H1 (cell line): Measurements from ENCODE around the gene PRKG2. TPM values are rescaled to one million over a fixed set of nuclear protein-coding genes. Genes with fewer than 3 reads are reported as not detected.

ENCODE experiments used
- CTCF ChIA-PET: fragments of 300-600 bp; sonication (Branson Sonifier 250); formaldehyde crosslinking; loops from one replicate; lab custom pipeline; 2021; ENCODE audit not compliant: partially characterized antibody; lab: Charles Lee
- POLR2A ChIA-PET: fragments of 300-600 bp; sonication (Branson Sonifier 250); formaldehyde crosslinking; loops from one replicate; lab custom pipeline; 2021; ENCODE audit warnings: inconsistent platforms; ENCODE audit not compliant: partially characterized antibody; lab: Charles Lee
- DNase-seq, 2 experiments: peaks; one replicate each; pipeline versions ENCODE4 v3.0.0 to v3.0.0-alpha.2; 2010 to 2022; ENCODE audit warnings: low spot score in 2 of 2, low read depth in 1 of 2, mixed read lengths in 1 of 2
- FAIRE-seq: peaks from 2 replicates; lab custom pipeline; 2011; peaks lifted over from hg19 to GRCh38; lab: Jason Lieb, UNC
- H2AFZ ChIP-seq: 2 replicates; pipeline ENCODE4 v1.8.1; 2012; ENCODE audit warnings: low read length, inconsistent platforms
- H2AK5ac ChIP-seq: 2 replicates; pipeline ENCODE4 v1.6.1; 2013; ENCODE audit warnings: low read depth, low read length
- H2BK120ac ChIP-seq: replicated peaks from 2 replicates; pipeline ENCODE3; 2013; ENCODE audit warnings: low read depth, low read length, inconsistent platforms
- H2BK12ac ChIP-seq: 2 replicates; pipeline ENCODE4 v1.6.1; 2013; ENCODE audit warnings: low read depth, low read length
- H2BK15ac ChIP-seq: 2 replicates; pipeline ENCODE4 v1.6.1; 2013; ENCODE audit warnings: low read length
- H2BK20ac ChIP-seq: 2 replicates; pipeline ENCODE4 v1.6.1; 2013; ENCODE audit warnings: low read length
- H2BK5ac ChIP-seq: 2 replicates; pipeline ENCODE4 v1.6.1; 2013; ENCODE audit warnings: low read depth, low read length
- H3K14ac ChIP-seq: 2 replicates; pipeline ENCODE4 v1.6.1; 2013; ENCODE audit warnings: inconsistent platforms; ENCODE audit not compliant: insufficient read length
- H3K18ac ChIP-seq: 2 replicates; pipeline ENCODE4 v1.6.1; 2013; ENCODE audit warnings: low read length; ENCODE audit errors: extremely low read depth
- H3K23ac ChIP-seq: 2 replicates; pipeline ENCODE4 v1.6.1; 2013; ENCODE audit warnings: inconsistent platforms; ENCODE audit not compliant: insufficient read length
- H3K23me2 ChIP-seq: 2 replicates; pipeline ENCODE4 v1.6.1; 2013; ENCODE audit warnings: low read depth, low read length
- H3K27ac ChIP-seq: 2 replicates; pipeline ENCODE4 v1.6.1; 2011; ENCODE audit warnings: low read depth, low read length, inconsistent platforms
- H3K27me3 ChIP-seq, 4 experiments: replicated peaks in 1 of 4; 1 replicate in 1 of 4; 2 replicates in 3 of 4; pipeline versions ENCODE4 v1.6.1 to v1.8.1; 2011 to 2013; ENCODE audit warnings: low read length in 3 of 4, mild to moderate bottlenecking in 3 of 4, inconsistent platforms in 2 of 4, mixed read lengths in 2 of 4, moderate library complexity in 1 of 4; ENCODE audit not compliant: control insufficient read depth in 3 of 4, insufficient read depth in 3 of 4; ENCODE audit errors: extremely low read depth in 1 of 4
- H3K36me3 ChIP-seq, 4 experiments: 2 replicates each; pipeline versions ENCODE4 v1.6.1 to v1.8.1; 2011 to 2013; ENCODE audit warnings: mild to moderate bottlenecking in 4 of 4, low read length in 3 of 4, moderate library complexity in 2 of 4, control low read depth in 1 of 4, inconsistent platforms in 1 of 4; ENCODE audit not compliant: insufficient read depth in 4 of 4, control insufficient read depth in 2 of 4
- H3K4ac ChIP-seq: replicated peaks from 2 replicates; pipeline ENCODE3; 2013; ENCODE audit warnings: low read length, low read depth, mixed read lengths, inconsistent platforms; ENCODE audit not compliant: insufficient read length
- H3K4me1 ChIP-seq, 4 experiments: replicated peaks in 1 of 4; 1 replicate in 1 of 4; 2 replicates in 3 of 4; pipeline versions ENCODE4 v1.6.1 to v1.8.1; 2011 to 2013; ENCODE audit warnings: low read length in 3 of 4, inconsistent platforms in 2 of 4, mixed read lengths in 1 of 4; ENCODE audit not compliant: insufficient read depth in 4 of 4, control insufficient read depth in 3 of 4
- H3K4me2 ChIP-seq, 2 experiments: 2 replicates each; pipeline versions ENCODE4 v1.6.1 to v1.8.1; 2011 to 2013; ENCODE audit warnings: low read depth in 2 of 2, low read length in 2 of 2, control low read depth in 1 of 2, inconsistent platforms in 1 of 2, mild to moderate bottlenecking in 1 of 2; ENCODE audit not compliant: insufficient read depth in 1 of 2
- H3K4me3 ChIP-seq, 4 experiments: fragments of 200-600, 300-600 bp in 1 of 4; sonication (generic), shearing (Covaris generic), sonication (Bioruptor Twin) in 1 of 4; 2 replicates each; pipeline versions ENCODE4 v1.5.1 to v1.8.1; 2011 to 2016; ENCODE audit warnings: low read length in 4 of 4, low read depth in 3 of 4, control low read depth in 2 of 4, inconsistent platforms in 2 of 4, mild to moderate bottlenecking in 2 of 4, mixed read lengths in 1 of 4, moderate library complexity in 1 of 4; ENCODE audit not compliant: insufficient read depth in 2 of 4; ENCODE audit errors: extremely low read depth in 1 of 4
- H3K56ac ChIP-seq: replicated peaks from 2 replicates; pipeline ENCODE3; 2013; ENCODE audit warnings: low read depth, mild to moderate bottlenecking, mixed read lengths, low read length, inconsistent platforms; ENCODE audit not compliant: insufficient read length
- H3K79me1 ChIP-seq: 2 replicates; pipeline ENCODE4 v1.6.1; 2013; ENCODE audit warnings: low read depth, low read length, control low read depth
- H3K79me2 ChIP-seq, 2 experiments: 2 replicates each; pipeline versions ENCODE4 v1.6.1 to v1.8.1; 2012 to 2013; ENCODE audit warnings: low read length in 2 of 2, mild to moderate bottlenecking in 2 of 2, inconsistent platforms in 1 of 2; ENCODE audit not compliant: insufficient read depth in 2 of 2, control insufficient read depth in 1 of 2
- H3K9ac ChIP-seq, 4 experiments: replicated peaks in 1 of 4; 1 replicate in 1 of 4; 2 replicates in 3 of 4; pipeline versions ENCODE4 v1.6.1 to v1.8.1; 2011 to 2013; ENCODE audit warnings: low read depth in 3 of 4, low read length in 3 of 4, control low read depth in 2 of 4, mild to moderate bottlenecking in 2 of 4, moderate library complexity in 2 of 4, inconsistent platforms in 1 of 4; ENCODE audit errors: extremely low read depth in 1 of 4
- H3K9me3 ChIP-seq, 2 experiments: 2 replicates each; pipeline versions ENCODE4 v1.6.1 to v1.8.1; 2012 to 2013; ENCODE audit warnings: mild to moderate bottlenecking in 2 of 2, moderate library complexity in 2 of 2, control low read depth in 1 of 2, inconsistent platforms in 1 of 2, low read depth in 1 of 2, low read length in 1 of 2, mixed read lengths in 1 of 2; ENCODE audit not compliant: insufficient read depth in 2 of 2
- H4K20me1 ChIP-seq, 2 experiments: replicated peaks in 1 of 2; 2 replicates each; pipeline versions ENCODE3 to v1.8.1; 2011 to 2013; ENCODE audit warnings: inconsistent platforms in 2 of 2, low read length in 2 of 2, mild to moderate bottlenecking in 1 of 2; ENCODE audit not compliant: insufficient read depth in 2 of 2, control insufficient read depth in 1 of 2
- H4K5ac ChIP-seq: 2 replicates; pipeline ENCODE4 v1.6.1; 2013; ENCODE audit warnings: low read length, low read depth, mixed read lengths, inconsistent platforms; ENCODE audit not compliant: insufficient read length
- H4K8ac ChIP-seq: 2 replicates; pipeline ENCODE4 v1.8.0; 2013; ENCODE audit warnings: mild to moderate bottlenecking, moderate library complexity, low read length, inconsistent platforms; ENCODE audit not compliant: insufficient read depth; ENCODE audit errors: extremely low read depth
- H4K91ac ChIP-seq: replicated peaks from 2 replicates; pipeline ENCODE3; 2013; ENCODE audit warnings: low read length, mixed read lengths, inconsistent platforms; ENCODE audit not compliant: insufficient read length
- BRCA1 ChIP-seq: IDR thresholded peaks from 2 replicates; pipeline ENCODE4 v1.6.1; 2012; ENCODE audit warnings: low read depth, low read length, improper control_type of control experiment
- CEBPB ChIP-seq: IDR thresholded peaks from 2 replicates; pipeline ENCODE4 v1.6.1; 2012; ENCODE audit warnings: low read depth, low read length
- CHD1 ChIP-seq: IDR thresholded peaks from 2 replicates; pipeline ENCODE4 v1.6.1; 2012; ENCODE audit warnings: low read depth, low read length, improper control_type of control experiment
- EP300 ChIP-seq, 2 experiments: IDR thresholded peaks; 1 replicate in 1 of 2; 2 replicates in 1 of 2; pipeline ENCODE4 v1.6.1; 2011 to 2012; ENCODE audit warnings: low read depth in 2 of 2, low read length in 2 of 2, mild to moderate bottlenecking in 2 of 2, borderline replicate concordance in 1 of 2, inconsistent platforms in 1 of 2, moderate library complexity in 1 of 2
- FOSL1 ChIP-seq: IDR thresholded peaks from 2 replicates; pipeline ENCODE4 v1.6.1; 2011; ENCODE audit warnings: mild to moderate bottlenecking, low read depth, low read length, moderate library complexity; ENCODE audit not compliant: insufficient read depth
- KDM4A ChIP-seq: IDR thresholded peaks from one replicate; pipeline ENCODE4 v1.7.1; 2012; ENCODE audit warnings: low read depth, mild to moderate bottlenecking, moderate library complexity, low read length, inconsistent platforms; ENCODE audit not compliant: severe bottlenecking
- SAP30 ChIP-seq: fragments of 300-600 bp; sonication (generic); IDR thresholded peaks from 2 replicates; pipeline ENCODE4 v1.7.1; 2012; ENCODE audit warnings: low read length, moderate library complexity, mild to moderate bottlenecking, inconsistent platforms; ENCODE audit not compliant: insufficient read depth, insufficient replicate concordance
- SUZ12 ChIP-seq: fragments of 200-600 bp; sonication (generic); IDR thresholded peaks from 2 replicates; pipeline ENCODE4 v1.6.1; 2012; ENCODE audit warnings: mild to moderate bottlenecking, inconsistent platforms, low read length, moderate library complexity, mixed read lengths
- TAF1 ChIP-seq: IDR thresholded peaks from 2 replicates; pipeline ENCODE4 v1.6.1; 2011; ENCODE audit warnings: mild to moderate bottlenecking, low read depth, low read length
- TAF7 ChIP-seq: optimal IDR thresholded peaks from 2 replicates; pipeline ENCODE3; 2011; ENCODE audit warnings: low read depth, mild to moderate bottlenecking, inconsistent platforms, low read length, moderate library complexity, borderline replicate concordance
- TEAD4 ChIP-seq: IDR thresholded peaks from 2 replicates; pipeline ENCODE4 v1.6.1; 2012; ENCODE audit warnings: low read depth, low read length, inconsistent platforms, mixed read lengths
- WGBS, 2 experiments: shearing (Covaris generic) in 1 of 2; methylation state at CpG; one replicate each; pipeline versions ENCODE4 v1.1.6 to v1.1.7; 2013 to 2015; ENCODE audit warnings: low lambda C conversion rate in 2 of 2, mixed read lengths in 2 of 2, inconsistent platforms in 1 of 2, low coverage in 1 of 2, missing lambda C conversion rate in 1 of 2; ENCODE audit not compliant: insufficient replicate concordance in 2 of 2, insufficient coverage in 1 of 2, insufficient read length in 1 of 2; ENCODE audit errors: extremely low coverage in 1 of 2, missing lambda C conversion rate in 1 of 2; 5-methylcytosine and 5-hydroxymethylcytosine counted together
- polyA plus RNA-seq, 7 experiments: library from polyadenylated mRNA; depleted of rRNA in 3 of 7; stranded (reverse) in 5 of 7; unstranded in 2 of 7; fragments of >200 nt in 5 of 7; fragments of 200-250 nt in 2 of 7; gene quantifications; 1 replicate in 5 of 7; 2 replicates in 1 of 7; 4 replicates in 1 of 7; pipeline versions ENCODE4 v1.2.1 to v1.2.3, GENCODE V29; 2011 to 2013; ENCODE audit warnings: missing spikeins in 2 of 7, mixed read lengths in 2 of 7
- total RNA-seq: library from RNA; stranded (reverse); fragmentation: NEBNext Ultra II Directional; extraction: Animal tissue kit (Norgen Biotek cat#: 25700); gene quantifications from 2 replicates; pipeline ENCODE4 v1.2.1, GENCODE V29; 2021
- TF ChIP-seq, protein P1 (sequence below): IDR thresholded peaks from 2 replicates; pipeline ENCODE4 v1.6.1; 2011; ENCODE audit warnings: low read length, improper control_type of control experiment

Gene PRKG2
- total and polyA plus RNA-seq, 2 of the 8 experiments (the other 6 are each of a cell fraction or from before 2014, with no cell fraction given) = 0.45 to 1.2 TPM

GRCh38 chr4:81173213-81173612, 41.8 kb downstream of the PRKG2 start:
- 87% methylated on average over 1 of the region's 1 CpG; no CpG with 5 or more reads in 1 of the 2 experiments for WGBS, 2 experiments
- no peak for FAIRE-seq
- Histone ChIP-seq H2BK15ac (no peak overlapping the region), H2BK5ac (no peak overlapping the region), H3K18ac (no peak overlapping the region), H3K4ac (no peak overlapping the region), H3K4me3 (no peak overlapping the region), H3K9me3 (no peaks in the 10 kb centered on the region), H2BK120ac (no peak overlapping the region), H3K56ac (no peak overlapping the region), H2AK5ac (no peak overlapping the region), H3K79me1 (no peaks in the 10 kb centered on the region), H3K36me3 (no peaks in the 10 kb centered on the region), H2BK12ac (no peak overlapping the region), H2AFZ (no peak overlapping the region), H3K23me2 (no peaks in the 10 kb centered on the region), H3K27me3 (peaks cover 0 to 1% (median 0%) of the 10 kb centered on the region in 4 experiments; a peak in 1 of 7 replicates), H2BK20ac (no peak overlapping the region), H4K20me1 (no peaks in the 10 kb centered on the region), H3K9ac (no peak overlapping the region), H4K91ac (no peak overlapping the region), H4K8ac (no peak overlapping the region), H3K79me2 (no peaks in the 10 kb centered on the region), H3K14ac (no peak overlapping the region), H4K5ac (no peak overlapping the region), H3K4me2 (no peak overlapping the region), H3K4me1 (no peaks in the 10 kb centered on the region), H3K27ac (no peak overlapping the region), H3K23ac (no peak overlapping the region)
- ChIA-PET POLR2A (no interaction called here), CTCF (interaction anchor here (1.5 kb wide), 1 partner anchor 36 kb away, joined by 3 read pairs; no protein-coding TSS in a partner anchor)
- no peak for DNase-seq
- TF ChIP-seq TAF1 = no peak
- no peak for TF ChIP-seq CHD1
- no peak for TF ChIP-seq BRCA1
- no peak for TF ChIP-seq KDM4A
- TF ChIP-seq TAF7 = no peak
- no peak for TF ChIP-seq SAP30
- TF ChIP-seq TEAD4 = no peak
- no peak for TF ChIP-seq FOSL1
- no peak for TF ChIP-seq CEBPB
- no peak for TF ChIP-seq SUZ12
- TF ChIP-seq, protein P1, sequence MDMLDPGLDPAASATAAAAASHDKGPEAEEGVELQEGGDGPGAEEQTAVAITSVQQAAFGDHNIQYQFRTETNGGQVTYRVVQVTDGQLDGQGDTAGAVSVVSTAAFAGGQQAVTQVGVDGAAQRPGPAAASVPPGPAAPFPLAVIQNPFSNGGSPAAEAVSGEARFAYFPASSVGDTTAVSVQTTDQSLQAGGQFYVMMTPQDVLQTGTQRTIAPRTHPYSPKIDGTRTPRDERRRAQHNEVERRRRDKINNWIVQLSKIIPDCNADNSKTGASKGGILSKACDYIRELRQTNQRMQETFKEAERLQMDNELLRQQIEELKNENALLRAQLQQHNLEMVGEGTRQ = no peak
- TF ChIP-seq EP300 (IDR thresholded peaks at IDR 0.05; ENCODE audit: borderline replicate concordance in 1 of 2, low read depth in 2 of 2, low read length in 2 of 2) = no peak
